HG02970 (cell line): ENCODE measurements around the gene COLEC12.
"Not testable (repeated sequence)": the region's sequence is repeated elsewhere in the genome, so short reads cannot be mapped to it uniquely, and the experiment has no call there.

Experiments used
- ATAC-seq: cut with Tn5 transposase; IDR thresholded peaks from one replicate; pipeline ENCODE4 v1.9.1; 2021; ENCODE audit warnings: mild to moderate bottlenecking, moderate library complexity, moderate number of reproducible peaks; ENCODE audit not compliant: unreplicated experiment, low FRiP score

The COLEC12 gene

GRCh38 chr18:332721-333510 is 167.6 kb downstream of the COLEC12 start:
- no peak for ATAC-seq

GRCh38 chr18:332007-332406 is 168.5 kb downstream of the COLEC12 start:
- no peak for ATAC-seq

DNA sequence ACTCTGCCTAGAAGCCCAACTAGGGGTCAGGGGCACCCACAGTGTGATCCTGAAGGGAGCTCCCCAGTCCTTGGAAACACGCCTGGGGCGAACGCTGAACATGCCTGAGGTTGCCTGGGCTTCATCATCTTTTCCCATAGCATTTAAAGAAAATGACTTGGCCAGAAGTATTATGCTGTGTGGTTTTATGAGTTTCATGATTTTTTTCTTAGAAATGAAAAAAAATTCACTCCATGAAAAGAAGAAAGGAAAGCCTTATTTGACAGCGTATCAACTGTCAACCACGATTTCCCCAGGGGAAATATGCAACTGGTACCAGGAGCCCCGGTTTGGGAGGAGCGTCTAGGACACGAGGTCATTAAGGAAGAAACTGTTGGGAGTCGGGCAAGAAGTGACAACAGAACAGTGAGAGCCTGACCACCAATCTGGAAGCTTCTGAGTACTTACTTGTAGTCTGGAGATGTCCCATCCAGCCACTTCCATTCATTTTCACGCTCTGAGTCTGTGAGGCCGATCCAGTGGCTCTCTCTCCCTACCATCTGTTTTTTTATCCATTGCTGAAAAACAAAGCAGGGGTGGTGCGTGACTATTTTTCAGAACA is 169.2 kb downstream of the COLEC12 start:
- no peak for ATAC-seq

DNA sequence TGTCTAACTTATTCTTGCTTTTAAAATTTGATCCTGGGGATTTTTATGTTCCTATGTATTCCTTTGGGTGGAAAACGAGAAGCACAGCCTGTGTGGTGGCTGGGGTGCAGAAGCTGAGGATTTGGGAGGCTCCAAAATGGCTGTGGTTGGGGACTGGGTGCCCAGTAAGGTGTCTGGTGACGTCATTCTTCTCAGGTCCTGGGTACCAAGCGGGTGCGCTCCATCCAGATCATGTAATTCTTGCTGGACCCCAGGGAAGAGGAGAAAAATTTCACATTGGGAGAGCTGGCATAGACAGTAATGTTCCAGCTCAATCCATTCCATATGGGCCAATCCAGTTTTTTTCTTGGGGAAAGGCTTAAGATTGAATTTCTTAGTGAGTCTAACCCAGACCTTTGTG is 171.6 kb downstream of the COLEC12 start:
- no peak for ATAC-seq

- ATAC-seq, result no peak
Observed at GRCh38 chr18:326846-327245, 173.7 kb downstream of the COLEC12 start.

- ATAC-seq, result no peak
Observed at GRCh38 chr18:323253-323622, 177.3 kb downstream of the COLEC12 start.

DNA sequence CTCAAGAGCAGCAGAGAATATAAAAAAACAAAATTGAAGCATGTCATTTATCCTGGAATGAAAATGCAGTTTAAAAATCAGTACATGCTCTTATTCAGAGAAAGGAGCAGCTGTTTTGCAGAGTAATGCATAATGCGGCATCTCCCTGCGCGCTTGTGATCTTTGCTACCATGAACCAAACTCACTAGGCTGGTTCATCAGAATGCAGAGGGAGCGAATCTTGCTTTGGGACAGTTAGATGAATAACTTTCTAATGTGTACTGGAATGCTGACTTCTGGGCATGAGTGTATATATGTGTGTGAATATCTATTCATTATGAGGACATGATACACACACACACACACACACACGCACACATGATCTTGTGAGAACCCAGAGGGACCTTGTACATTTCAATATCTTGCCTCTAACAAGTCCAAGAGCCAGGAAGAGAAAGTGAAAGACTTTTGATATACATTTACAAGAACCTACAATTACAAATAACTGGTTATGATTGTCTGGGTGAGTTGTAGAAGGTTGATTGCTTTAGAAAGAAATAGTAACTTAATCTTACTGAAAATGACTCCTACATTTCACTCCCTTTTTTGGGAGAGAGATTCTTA is 178.5 kb downstream of the COLEC12 start:
- no peak for ATAC-seq

GRCh38 chr18:320155-320554 is 180.3 kb downstream of the COLEC12 start:
- ATAC-seq, result no peak

- ATAC-seq, result no peak
Observed at GRCh38 chr18:319720-320119, 180.8 kb downstream of the COLEC12 start.

- no peak for ATAC-seq
Observed at GRCh38 chr18:318791-319291, 181.7 kb downstream of the COLEC12 start.

GRCh38 chr18:317618-318017 is 182.9 kb downstream of the COLEC12 start:
- ATAC-seq, result no peak

DNA sequence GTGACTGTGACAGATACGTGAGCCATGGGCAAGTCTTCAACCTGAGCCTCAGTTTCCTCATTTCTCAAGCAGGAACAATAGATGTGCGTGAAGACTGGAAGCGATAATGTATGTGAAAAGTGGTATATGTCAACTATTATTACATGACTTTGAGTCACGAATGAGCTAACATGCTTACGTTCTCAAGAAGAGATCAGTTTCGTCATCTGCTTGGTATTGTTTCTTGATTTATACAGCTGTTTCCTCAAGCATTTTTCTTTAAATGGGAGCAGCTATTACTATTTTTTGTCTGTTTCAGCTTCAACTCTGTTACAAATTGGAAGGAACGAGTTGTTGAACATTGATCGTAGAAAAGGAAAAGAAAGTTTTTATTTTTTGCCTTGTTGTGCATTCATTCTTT is 184.1 kb downstream of the COLEC12 start:
- no peak for ATAC-seq

DNA sequence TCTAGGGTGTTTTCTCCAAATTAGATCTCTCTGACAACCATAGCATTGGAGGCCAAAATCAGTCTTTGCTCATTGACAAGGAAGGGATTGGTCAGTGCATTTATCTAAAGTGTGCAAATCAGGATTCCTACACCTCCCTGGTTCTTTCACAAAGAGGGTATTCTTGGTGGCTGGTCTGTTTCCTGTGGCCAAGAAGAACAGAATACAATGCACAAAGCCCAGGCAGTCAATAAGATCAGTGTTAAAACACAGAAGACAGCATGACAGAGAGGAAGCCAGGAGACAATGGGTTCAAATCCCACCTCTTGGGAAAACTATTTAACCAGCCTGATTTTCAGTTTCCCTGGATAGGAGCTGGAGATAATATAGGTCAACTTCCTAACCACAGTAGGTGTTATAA is 186.6 kb downstream of the COLEC12 start:
- ATAC-seq, result no peak

- ATAC-seq, result no peak
Observed at GRCh38 chr18:312415-312814, 188.1 kb downstream of the COLEC12 start.

GRCh38 chr18:310042-310441 is 190.5 kb downstream of the COLEC12 start:
- no peak for ATAC-seq

DNA sequence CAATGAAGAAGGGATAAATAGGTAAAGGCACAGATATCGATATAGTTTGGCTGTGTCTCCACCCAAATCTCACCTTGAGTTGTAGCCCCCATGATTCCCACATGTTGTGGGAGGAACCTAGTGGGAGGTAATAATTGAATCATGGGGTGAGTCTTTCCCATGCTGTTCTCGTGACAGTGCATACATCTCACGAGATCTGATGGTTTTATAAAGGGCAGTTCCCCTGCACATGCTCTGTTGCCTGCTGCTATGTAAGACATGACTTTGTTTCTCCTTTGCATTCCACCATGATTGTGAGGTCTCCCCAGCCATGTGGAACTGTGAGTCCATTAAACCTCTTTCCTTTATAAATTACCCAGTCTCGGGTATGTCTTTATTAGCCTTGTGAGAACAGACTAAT is 192.4 kb downstream of the COLEC12 start:
- ATAC-seq, result not testable (repeated sequence)

DNA sequence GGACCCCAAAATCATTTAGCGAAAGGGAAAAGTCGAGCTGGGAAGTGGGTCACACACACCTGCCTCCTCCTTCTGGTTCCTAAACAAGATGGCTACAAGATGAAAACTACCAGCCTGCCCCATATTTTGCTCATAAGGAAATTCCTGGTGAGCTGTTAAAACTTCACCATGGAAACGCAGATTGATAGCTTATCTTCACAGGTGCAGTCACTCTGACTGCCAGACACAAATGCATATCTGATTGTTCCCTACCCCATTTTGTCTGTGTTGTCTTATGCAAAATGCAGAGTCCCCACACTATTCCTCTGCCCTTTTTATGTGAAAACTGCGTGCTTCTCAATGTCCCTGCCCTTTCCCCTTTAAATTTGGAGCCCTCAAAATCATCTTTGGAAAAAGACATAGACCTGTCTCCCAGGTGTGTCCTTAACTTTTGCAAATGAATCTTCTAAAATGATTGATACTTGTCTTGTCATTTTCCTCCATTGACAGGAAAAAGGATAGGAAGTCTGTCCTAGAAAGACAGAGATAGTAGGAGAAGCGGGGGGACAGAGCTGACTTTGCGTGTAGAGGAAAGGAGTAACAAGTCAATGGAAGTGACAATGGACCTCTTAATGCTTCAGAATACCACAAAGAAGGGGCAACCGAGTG is 193.8 kb downstream of the COLEC12 start:
- ATAC-seq, result no peak

- no peak for ATAC-seq
Observed at GRCh38 chr18:305003-305501, 195.4 kb downstream of the COLEC12 start.

DNA sequence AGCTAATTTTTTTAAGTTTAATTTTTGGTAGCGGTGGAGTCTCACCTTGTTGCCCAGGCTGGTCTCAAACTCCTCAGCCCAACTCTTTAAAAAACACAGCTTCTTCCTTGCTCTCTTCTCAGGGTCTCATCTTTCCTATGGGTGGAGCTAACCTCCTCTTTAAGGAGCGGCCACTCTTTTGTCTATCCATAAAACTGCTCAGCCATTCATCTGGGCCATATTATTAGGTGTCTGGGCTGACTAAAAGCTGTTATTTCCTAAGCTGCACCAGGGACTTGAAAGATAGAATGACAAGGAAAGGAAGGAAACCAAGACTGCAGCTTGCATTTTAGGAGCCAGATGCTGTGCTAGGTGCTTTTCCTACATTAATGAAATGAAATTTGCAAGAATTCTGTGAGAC is 196.9 kb downstream of the COLEC12 start:
- ATAC-seq, result no peak

GRCh38 chr18:303011-303410 is 197.5 kb downstream of the COLEC12 start:
- no peak for ATAC-seq

GRCh38 chr18:302097-302496 is 198.4 kb downstream of the COLEC12 start:
- no peak for ATAC-seq
